HepG2 (cell line): ENCODE results near the gene TMEM63C. TPM values are rescaled to one million over a fixed set of nuclear protein-coding genes. Genes with fewer than 3 reads are reported as not detected.
A peak's percentile ranks its signal among the peaks of the same experiment; 100 is the strongest.

Source experiments
- ARNT2 ChIP-seq: sonication (generic); formaldehyde crosslinking; IDR thresholded peaks from 2 replicates; pipeline ENCODE4 v1.8.0; 2022; ENCODE audit warnings: mild to moderate bottlenecking, low read depth, missing genetic modification reagents, moderate library complexity
- CBFB ChIP-seq: sonication (generic); formaldehyde crosslinking; IDR thresholded peaks from 2 replicates; pipeline ENCODE4 v1.4.0; 2020; ENCODE audit warnings: missing genetic modification reagents
- CREB1 ChIP-seq, 2 experiments: fragments of 450-650 bp in 1 of 2; IDR thresholded peaks; 2 replicates each; pipeline ENCODE4 v1.6.1; 2016 to 2017; ENCODE audit warnings: control low read depth in 1 of 2, mild to moderate bottlenecking in 1 of 2, missing compliant biosample characterization in 1 of 2, missing genetic modification characterization in 1 of 2
- ETV6 ChIP-seq: sonication (generic); formaldehyde crosslinking; conservative IDR thresholded peaks from 2 replicates; pipeline ENCODE4 v1.4.0; 2020; ENCODE audit warnings: missing genetic modification reagents
- HNF1B ChIP-seq: sonication (generic); formaldehyde crosslinking; IDR thresholded peaks from 2 replicates; pipeline ENCODE4 v1.5.1; 2020; ENCODE audit warnings: mild to moderate bottlenecking, moderate library complexity, missing genetic modification reagents
- RAD21 ChIP-seq: fragments of 450-650 bp; formaldehyde crosslinking; IDR thresholded peaks from 2 replicates; pipeline ENCODE4 v1.5.0; 2020; ENCODE audit warnings: mild to moderate bottlenecking
- TEAD2 ChIP-seq: sonication (generic); formaldehyde crosslinking; IDR thresholded peaks from 2 replicates; pipeline ENCODE4 v1.9.0; 2021; ENCODE audit warnings: missing genetic modification reagents
- ZHX1 ChIP-seq: sonication (generic); formaldehyde crosslinking; IDR thresholded peaks from 2 replicates; pipeline ENCODE4 v1.8.1; 2022; ENCODE audit warnings: low read depth, mild to moderate bottlenecking, missing genetic modification reagents
- ZNF230 ChIP-seq: sonication (generic); formaldehyde crosslinking; IDR thresholded peaks from 2 replicates; pipeline ENCODE4 v1.4.0; 2020; ENCODE audit warnings: mild to moderate bottlenecking, missing genetic modification reagents
- ZNF24 ChIP-seq: fragments of 450-650 bp; IDR thresholded peaks from 2 replicates; pipeline ENCODE4 v1.6.1; 2017; ENCODE audit warnings: antibody characterized with exemption, mild to moderate bottlenecking
- ZNF354B ChIP-seq: sonication (generic); formaldehyde crosslinking; IDR thresholded peaks from 2 replicates; pipeline ENCODE4 v1.8.0; 2022; ENCODE audit warnings: mild to moderate bottlenecking, missing genetic modification reagents
- ZNF496 ChIP-seq: sonication (generic); formaldehyde crosslinking; IDR thresholded peaks from 2 replicates; pipeline ENCODE4 v1.8.1; 2023; ENCODE audit warnings: mild to moderate bottlenecking, moderate library complexity, missing genetic modification reagents; ENCODE audit not compliant: insufficient replicate concordance
- ZNF512B ChIP-seq: sonication (generic); formaldehyde crosslinking; IDR thresholded peaks from 2 replicates; pipeline ENCODE4 v1.5.1; 2020; ENCODE audit warnings: missing genetic modification reagents, mild to moderate bottlenecking, borderline replicate concordance
- polyA plus RNA-seq, 8 experiments: library from polyadenylated mRNA; depleted of rRNA in 3 of 8; stranded (reverse) in 7 of 8; unstranded in 1 of 8; fragments of >200 nt; fragmentation: Illumina TruSeq in 4 of 8; extraction: Trizol in 4 of 8; gene quantifications; 2 replicates each; pipeline versions ENCODE4 v1.2.1 to v1.2.3, GENCODE V29; 2011 to 2016; ENCODE audit warnings: low read depth in 4 of 8, missing spikeins in 1 of 8, mixed read lengths in 1 of 8; ENCODE audit not compliant: insufficient read depth in 1 of 8
- total RNA-seq, 5 experiments: library from RNA; depleted of rRNA; stranded (reverse); fragments of >200 nt; fragmentation: Illumina TruSeq; extraction: Trizol; gene quantifications; 2 replicates each; pipeline ENCODE4 v1.2.3, GENCODE V29; 2016; ENCODE audit warnings: low read depth in 1 of 5
- TF ChIP-seq, protein P1 (sequence below): sonication (generic); formaldehyde crosslinking; conservative IDR thresholded peaks from 2 replicates; pipeline ENCODE4 v1.4.0; 2020; ENCODE audit warnings: missing genetic modification reagents
- TF ChIP-seq, protein P2 (sequence below): sonication (generic); formaldehyde crosslinking; IDR thresholded peaks from 2 replicates; pipeline ENCODE4 v1.4.0; 2020; ENCODE audit warnings: missing genetic modification reagents, borderline replicate concordance

The TMEM63C gene
- total and polyA plus RNA-seq, 2 of the 13 experiments (the other 11 are each of a cell fraction or from before 2014, with no cell fraction given) = 0.17 to 0.27 TPM

- TF ChIP-seq ZNF230 (peak; percentile 65; the same call in 1 of the 2 replicates), ZNF354B (CRISPR knock-in tag) (no peak), ZNF496 (CRISPR knock-in tag) (no peak), CREB1 (IDR thresholded peaks at IDR 0.05) (no peak), CREB1 (CRISPR knock-in tag; IDR thresholded peaks at IDR 0.05) (no peak), ETV6 (CRISPR knock-in tag) (peak; percentile 80; the same call in 1 of the 2 replicates), ZNF512B (CRISPR knock-in tag) (no peak), ARNT2 (peak; percentile 78), ZHX1 (CRISPR knock-in tag) (no peak), ZNF24 (no peak), HNF1B (0 out of 2 replicates have a peak, but pooled peaks have one; percentile 33), TEAD2 (peak; percentile 92), CBFB (CRISPR knock-in tag) (no peak), RAD21 (CRISPR knock-in tag) (no peak)
- TF ChIP-seq, protein P1, sequence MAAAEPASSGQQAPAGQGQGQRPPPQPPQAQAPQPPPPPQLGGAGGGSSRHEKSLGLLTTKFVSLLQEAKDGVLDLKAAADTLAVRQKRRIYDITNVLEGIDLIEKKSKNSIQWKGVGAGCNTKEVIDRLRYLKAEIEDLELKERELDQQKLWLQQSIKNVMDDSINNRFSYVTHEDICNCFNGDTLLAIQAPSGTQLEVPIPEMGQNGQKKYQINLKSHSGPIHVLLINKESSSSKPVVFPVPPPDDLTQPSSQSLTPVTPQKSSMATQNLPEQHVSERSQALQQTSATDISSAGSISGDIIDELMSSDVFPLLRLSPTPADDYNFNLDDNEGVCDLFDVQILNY (CRISPR knock-in tag) = peak; percentile 68; the same call in 1 of the 2 replicates
- TF ChIP-seq, protein P2, sequence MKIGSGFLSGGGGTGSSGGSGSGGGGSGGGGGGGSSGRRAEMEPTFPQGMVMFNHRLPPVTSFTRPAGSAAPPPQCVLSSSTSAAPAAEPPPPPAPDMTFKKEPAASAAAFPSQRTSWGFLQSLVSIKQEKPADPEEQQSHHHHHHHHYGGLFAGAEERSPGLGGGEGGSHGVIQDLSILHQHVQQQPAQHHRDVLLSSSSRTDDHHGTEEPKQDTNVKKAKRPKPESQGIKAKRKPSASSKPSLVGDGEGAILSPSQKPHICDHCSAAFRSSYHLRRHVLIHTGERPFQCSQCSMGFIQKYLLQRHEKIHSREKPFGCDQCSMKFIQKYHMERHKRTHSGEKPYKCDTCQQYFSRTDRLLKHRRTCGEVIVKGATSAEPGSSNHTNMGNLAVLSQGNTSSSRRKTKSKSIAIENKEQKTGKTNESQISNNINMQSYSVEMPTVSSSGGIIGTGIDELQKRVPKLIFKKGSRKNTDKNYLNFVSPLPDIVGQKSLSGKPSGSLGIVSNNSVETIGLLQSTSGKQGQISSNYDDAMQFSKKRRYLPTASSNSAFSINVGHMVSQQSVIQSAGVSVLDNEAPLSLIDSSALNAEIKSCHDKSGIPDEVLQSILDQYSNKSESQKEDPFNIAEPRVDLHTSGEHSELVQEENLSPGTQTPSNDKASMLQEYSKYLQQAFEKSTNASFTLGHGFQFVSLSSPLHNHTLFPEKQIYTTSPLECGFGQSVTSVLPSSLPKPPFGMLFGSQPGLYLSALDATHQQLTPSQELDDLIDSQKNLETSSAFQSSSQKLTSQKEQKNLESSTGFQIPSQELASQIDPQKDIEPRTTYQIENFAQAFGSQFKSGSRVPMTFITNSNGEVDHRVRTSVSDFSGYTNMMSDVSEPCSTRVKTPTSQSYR = peak; percentile 68; the same call in 1 of the 2 replicates
Measured at GRCh38 chr14:77208291-77208978, 26.8 kb downstream of the TMEM63C start (continued).
